Epithelial cell of esophagus (primary cell): ENCODE results near the gene SSR2.

Experiments
- DNase-seq: peaks from one replicate; pipeline ENCODE4 v3.0.0; 2010; ENCODE audit warnings: low read depth
- H3K4me3 ChIP-seq: 2 replicates; pipeline ENCODE4 v1.5.1; 2011; ENCODE audit warnings: mild to moderate bottlenecking, low read length, control low read depth
- TF ChIP-seq, protein P1 (sequence below): IDR thresholded peaks from 2 replicates; pipeline ENCODE4 v1.5.1; 2011; ENCODE audit warnings: low read depth, mild to moderate bottlenecking, low read length, control low read depth, inconsistent platforms; ENCODE audit not compliant: insufficient read depth; ENCODE audit errors: missing control alignments

Gene SSR2

GRCh38 chr1:156054500-156055280, 33.9 kb upstream of the SSR2 start, which contains the start of gene LAMTOR2:
LAMTOR2 (plus strand) TSS chr1:156054782; CDS start chr1:156054890, 108 bp downstream.
- H3K4me3 ChIP-seq: peak within 1 kb of the TSS; percentile 95
- TF ChIP-seq, protein P1, sequence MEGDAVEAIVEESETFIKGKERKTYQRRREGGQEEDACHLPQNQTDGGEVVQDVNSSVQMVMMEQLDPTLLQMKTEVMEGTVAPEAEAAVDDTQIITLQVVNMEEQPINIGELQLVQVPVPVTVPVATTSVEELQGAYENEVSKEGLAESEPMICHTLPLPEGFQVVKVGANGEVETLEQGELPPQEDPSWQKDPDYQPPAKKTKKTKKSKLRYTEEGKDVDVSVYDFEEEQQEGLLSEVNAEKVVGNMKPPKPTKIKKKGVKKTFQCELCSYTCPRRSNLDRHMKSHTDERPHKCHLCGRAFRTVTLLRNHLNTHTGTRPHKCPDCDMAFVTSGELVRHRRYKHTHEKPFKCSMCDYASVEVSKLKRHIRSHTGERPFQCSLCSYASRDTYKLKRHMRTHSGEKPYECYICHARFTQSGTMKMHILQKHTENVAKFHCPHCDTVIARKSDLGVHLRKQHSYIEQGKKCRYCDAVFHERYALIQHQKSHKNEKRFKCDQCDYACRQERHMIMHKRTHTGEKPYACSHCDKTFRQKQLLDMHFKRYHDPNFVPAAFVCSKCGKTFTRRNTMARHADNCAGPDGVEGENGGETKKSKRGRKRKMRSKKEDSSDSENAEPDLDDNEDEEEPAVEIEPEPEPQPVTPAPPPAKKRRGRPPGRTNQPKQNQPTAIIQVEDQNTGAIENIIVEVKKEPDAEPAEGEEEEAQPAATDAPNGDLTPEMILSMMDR: no peak
- peak; percentile 97 for DNase-seq

DNA sequence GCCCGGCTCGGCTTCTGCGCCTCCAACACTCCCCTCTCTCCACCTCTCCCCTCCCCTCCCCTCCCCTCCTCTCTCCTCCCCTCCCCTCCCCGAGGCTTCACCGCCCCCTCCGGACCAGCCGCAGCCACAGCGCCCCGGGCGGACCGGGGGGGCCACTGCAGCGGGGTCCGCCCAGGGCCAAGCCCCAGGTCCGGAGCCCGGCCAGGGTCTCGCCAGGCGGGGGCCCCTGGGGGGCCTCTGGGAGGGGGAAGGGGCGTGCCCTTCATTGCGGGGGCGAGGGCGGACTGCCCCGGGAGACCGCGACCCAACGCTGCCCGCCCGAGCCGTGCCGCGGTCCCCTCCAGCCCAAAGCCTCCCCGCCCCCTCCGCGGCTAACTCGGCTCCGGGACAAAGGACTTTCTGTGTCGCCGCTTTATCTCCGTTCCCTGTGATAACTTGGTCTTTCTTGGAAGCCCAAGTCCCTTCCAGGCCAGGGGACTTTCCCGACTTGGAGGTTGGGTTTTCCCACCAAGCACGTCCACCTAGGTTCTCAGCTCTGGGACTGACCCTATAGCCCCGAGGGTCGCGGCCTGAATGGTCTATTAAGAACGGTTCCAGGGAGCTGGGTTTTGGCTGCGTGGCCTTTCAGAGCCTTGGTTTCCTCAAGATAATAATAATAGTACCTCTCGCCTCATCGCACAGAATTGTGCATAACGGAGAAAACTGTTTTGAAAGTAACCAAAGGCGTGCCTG, 33.2 kb upstream of the SSR2 start, which contains the start of gene UBQLN4:
Gene UBQLN4 (minus strand): TSS at position 31 of the 732 bp plus-strand sequence. CDS start 97 bp downstream, outside the sequence.
- TF ChIP-seq, protein P1: peak; percentile 11
- DNase-seq: peak; percentile 86
- peak within 1 kb of the TSS; percentile 95 for H3K4me3 ChIP-seq

DNA sequence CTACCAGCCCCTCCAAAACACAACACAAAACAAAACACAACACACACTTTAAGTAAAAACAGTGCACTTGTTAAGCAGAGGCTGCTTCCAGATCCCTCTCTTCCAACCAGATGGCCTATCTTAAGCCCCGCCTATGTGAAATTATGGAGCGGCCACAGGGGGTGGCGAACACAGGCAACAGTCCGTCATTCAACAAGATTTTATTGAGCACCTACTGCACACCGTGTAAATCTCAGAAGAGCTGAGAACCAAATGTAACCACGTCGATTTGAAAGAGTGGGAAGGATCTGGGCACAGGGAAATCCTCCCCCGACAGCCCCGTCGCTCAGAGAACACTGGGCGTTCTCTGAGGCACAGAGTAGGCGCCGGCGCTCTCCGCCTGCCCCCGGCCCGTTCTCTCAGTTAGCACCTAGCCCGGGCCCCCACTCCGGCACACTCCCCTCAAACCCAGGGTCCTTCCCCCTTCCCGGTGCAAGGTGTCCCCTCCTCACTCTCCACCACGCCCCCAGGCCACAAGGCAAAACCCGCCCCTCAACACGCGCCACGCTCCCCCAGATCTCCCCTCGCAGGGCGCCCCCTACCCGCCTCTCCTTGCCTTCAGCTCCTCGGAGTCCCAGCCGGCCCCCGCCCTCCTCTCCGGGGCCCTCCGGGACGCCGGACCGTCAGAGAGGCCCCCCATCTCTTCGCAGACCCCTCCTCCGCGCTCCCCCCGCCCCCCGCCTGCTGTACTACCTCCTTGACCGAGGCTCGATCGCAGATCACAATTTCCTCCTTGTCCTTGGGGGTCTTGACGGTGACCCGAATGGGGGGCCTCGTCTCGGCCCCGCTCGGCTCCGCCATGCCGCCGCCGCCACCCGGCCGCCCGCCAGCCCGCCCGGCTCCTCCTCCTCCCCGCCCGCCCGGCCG, 32.4 kb upstream of the SSR2 start:
- peak overlapping the region; percentile 78 for H3K4me3 ChIP-seq
- TF ChIP-seq, protein P1: no peak
- peak; percentile 81 for DNase-seq

DNA sequence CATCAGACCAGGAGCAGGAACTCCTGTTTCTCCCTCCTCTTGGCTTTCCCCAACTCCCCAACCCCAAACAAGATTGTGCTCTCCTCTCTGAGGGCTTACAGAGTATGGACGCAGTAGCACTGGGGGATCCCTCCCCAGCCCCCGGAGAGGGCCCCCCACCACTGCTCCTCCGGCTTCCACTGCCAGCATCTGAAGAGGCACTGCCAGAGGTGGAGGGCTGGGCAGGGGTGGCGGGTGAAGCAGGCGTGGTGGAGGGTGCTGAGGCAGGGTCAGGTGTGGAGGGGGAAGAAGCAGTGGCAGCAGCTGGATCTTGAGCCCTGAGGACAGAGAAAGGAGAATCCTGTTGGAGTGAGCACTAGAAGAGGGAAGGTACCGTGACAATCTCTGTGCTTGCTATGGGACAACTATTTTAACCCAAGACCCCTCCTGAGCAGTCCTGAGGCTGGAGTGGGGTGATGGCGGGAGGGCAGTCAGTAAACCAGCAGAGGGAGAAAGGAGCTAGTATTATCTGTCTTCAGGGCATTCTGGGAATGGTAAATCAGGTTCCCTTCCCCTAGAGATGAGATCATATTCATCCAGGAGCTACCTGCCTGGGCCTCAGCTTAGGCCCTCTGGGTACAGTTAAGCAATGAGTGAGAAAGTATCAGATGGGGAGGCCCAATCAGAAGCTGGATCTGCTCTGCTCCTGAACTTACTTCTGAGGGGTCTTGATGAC, 30.4 kb upstream of the SSR2 start:
- TF ChIP-seq, protein P1: no peak
- peak; percentile 48 for DNase-seq
- H3K4me3 ChIP-seq: no peak overlapping the region

- DNase-seq: no peak
Observed at GRCh38 chr1:156050376-156050775, 29.6 kb upstream of the SSR2 start.

More at GRCh38 chr1:156050376-156050775, 29.6 kb upstream of the SSR2 start:
- H3K4me3 ChIP-seq: no peak overlapping the region
- TF ChIP-seq, protein P1: no peak
